ENCODE data around the gene LYSET.
"Not testable (repeated sequence)": the region's sequence is repeated elsewhere in the genome, so short reads cannot be mapped to it uniquely, and the experiment has no call there.

LYSET gene

GRCh38 chr14:93169619-93170018 lies 15.5 kb upstream of the LYSET start:
- DNase-seq, result not testable (repeated sequence)

- not testable (repeated sequence) for DNase-seq
Observed at GRCh38 chr14:93170141-93170540, 15.0 kb upstream of the LYSET start.

- no peak for DNase-seq
Observed at GRCh38 chr14:93171376-93171775, 13.7 kb upstream of the LYSET start.

GRCh38 chr14:93173943-93174395 lies 11.1 kb upstream of the LYSET start:
- no peak for DNase-seq

GRCh38 chr14:93174731-93175130 lies 10.4 kb upstream of the LYSET start:
- DNase-seq, result not testable (repeated sequence)

GRCh38 chr14:93175492-93175891 lies 9.6 kb upstream of the LYSET start:
- DNase-seq, result no peak

- DNase-seq, result no peak
Observed at GRCh38 chr14:93183596-93184317, 1.4 kb upstream of the LYSET start.

GRCh38 chr14:93185349-93185720 lies 218 bp downstream of the LYSET start:
- no peak for DNase-seq

GRCh38 chr14:93186466-93186865 lies 1.3 kb downstream of the LYSET start:
- DNase-seq, result no peak

- DNase-seq, result no peak
Observed at GRCh38 chr14:93186956-93187355, 1.8 kb downstream of the LYSET start.

GRCh38 chr14:93195316-93195999 lies 10.3 kb downstream of the LYSET start:
- DNase-seq, result no peak

GRCh38 chr14:93199031-93199430 lies 13.9 kb downstream of the LYSET start:
- no peak for DNase-seq

- DNase-seq, result no peak
Observed at GRCh38 chr14:93200553-93200952, 15.4 kb downstream of the LYSET start.

- no peak for DNase-seq
Observed at GRCh38 chr14:93201155-93201704, 16.1 kb downstream of the LYSET start.

GRCh38 chr14:93206793-93207467 lies 21.8 kb downstream of the LYSET start, which contains the start of the genes GON7 and UBR7:
Gene GON7, minus strand, starts transcription at chr14:93207065. Its CDS starts 28 bp downstream, at chr14:93207037.
Gene UBR7, plus strand, starts transcription at chr14:93207256. Its CDS starts 36 bp downstream, at chr14:93207292.
- peak; percentile 95 for DNase-seq

GRCh38 chr14:93207468-93208308 lies 22.6 kb downstream of the LYSET start:
- DNase-seq, result peak; percentile 35

GRCh38 chr14:93212432-93212831 lies 27.3 kb downstream of the LYSET start:
- no peak for DNase-seq

- no peak for DNase-seq
Observed at GRCh38 chr14:93214598-93214997, 29.5 kb downstream of the LYSET start.

GRCh38 chr14:93219103-93219726 lies 34.1 kb downstream of the LYSET start:
- peak; percentile 37 for DNase-seq

GRCh38 chr14:93220509-93220908 lies 35.4 kb downstream of the LYSET start:
- DNase-seq, result no peak

GRCh38 chr14:93223565-93223964 lies 38.4 kb downstream of the LYSET start:
- no peak for DNase-seq

- no peak for DNase-seq
Observed at GRCh38 chr14:93228550-93228949, 43.4 kb downstream of the LYSET start.
